SK-N-SH (cell line): ENCODE results near the gene GPRC5A. TPM values are rescaled to one million over a fixed set of nuclear protein-coding genes. Genes with fewer than 3 reads are reported as not detected.

Source experiments
- CTCF ChIA-PET: fragments of 300-600, 350-600 bp; formaldehyde crosslinking; extraction: SDS; loops from one replicate; lab custom pipeline; 2021; lab: Yijun Ruan, JAX
- POLR2A ChIA-PET: fragments of 350-600 bp; sonication (Branson Sonifier 250); formaldehyde crosslinking; extraction: SDS; loops from one replicate; lab custom pipeline; 2020; ENCODE audit warnings: antibody characterized with exemption, inconsistent platforms; lab: Yijun Ruan, JAX
- DNase-seq: peaks from one replicate; pipeline ENCODE4 v3.0.0; 2012
- H2AFZ ChIP-seq: fragments of 200-600 bp; sonication (generic); 2 replicates; pipeline ENCODE4 v1.8.1; 2016; ENCODE audit warnings: antibody characterized with exemption, mild to moderate bottlenecking, low read depth
- H3F3A ChIP-seq: fragments of 200-600 bp; sonication (generic); replicated peaks from 2 replicates; pipeline ENCODE3; 2016; ENCODE audit warnings: antibody characterized with exemption, mild to moderate bottlenecking; ENCODE audit not compliant: insufficient read depth
- H3K27ac ChIP-seq, 2 experiments: fragments of 200-500 bp in 1 of 2; fragments of 200-600 bp in 1 of 2; sonication (Bioruptor generic) in 1 of 2; sonication (generic), shearing (Covaris generic) in 1 of 2; 2 replicates each; pipeline versions ENCODE4 v1.5.1 to v1.6.1; 2014 to 2016; ENCODE audit warnings: low read depth in 2 of 2, inconsistent platforms in 1 of 2, low read length in 1 of 2, mild to moderate bottlenecking in 1 of 2, mixed read lengths in 1 of 2
- H3K27me3 ChIP-seq: fragments of 200-600 bp; sonication (generic), shearing (Covaris generic); 2 replicates; pipeline ENCODE4 v1.6.1; 2016; ENCODE audit warnings: mixed run types; ENCODE audit not compliant: insufficient read depth
- H3K36me3 ChIP-seq, 2 experiments: fragments of 200-500 bp in 1 of 2; fragments of 200-600 bp in 1 of 2; sonication (Bioruptor generic) in 1 of 2; sonication (generic) in 1 of 2; replicated peaks in 1 of 2; 2 replicates each; pipeline versions ENCODE3 to v1.5.1; 2014 to 2016; ENCODE audit warnings: low read length in 1 of 2, mild to moderate bottlenecking in 1 of 2; ENCODE audit not compliant: insufficient read depth in 2 of 2, control insufficient read depth in 1 of 2
- H3K4me1 ChIP-seq, 2 experiments: fragments of 200-500 bp in 1 of 2; fragments of 200-600 bp in 1 of 2; sonication (Bioruptor generic) in 1 of 2; sonication (generic), shearing (Covaris generic) in 1 of 2; 2 replicates each; pipeline versions ENCODE4 v1.5.1 to v1.6.1; 2014 to 2016; ENCODE audit warnings: low read depth in 1 of 2, low read length in 1 of 2, mixed run types in 1 of 2; ENCODE audit not compliant: insufficient read depth in 2 of 2, control insufficient read depth in 1 of 2
- H3K4me2 ChIP-seq: fragments of 200-600 bp; sonication (generic), shearing (Covaris generic); 2 replicates; pipeline ENCODE4 v1.6.1; 2017; ENCODE audit warnings: mixed run types
- H3K4me3 ChIP-seq, 2 experiments: fragments of 200-500 bp in 1 of 2; fragments of 200-600 bp in 1 of 2; sonication (Bioruptor generic) in 1 of 2; sonication (generic), shearing (Covaris generic) in 1 of 2; 2 replicates each; pipeline versions ENCODE4 v1.5.1 to v1.8.1; 2014 to 2016; ENCODE audit warnings: low read depth in 2 of 2, inconsistent platforms in 1 of 2, low read length in 1 of 2, mild to moderate bottlenecking in 1 of 2, mixed read lengths in 1 of 2, moderate library complexity in 1 of 2
- H3K79me2 ChIP-seq: fragments of 200-600 bp; sonication (generic); 2 replicates; pipeline ENCODE4 v1.8.1; 2017; ENCODE audit warnings: mild to moderate bottlenecking; ENCODE audit not compliant: insufficient read depth
- H3K9ac ChIP-seq: fragments of 200-600 bp; sonication (generic); 2 replicates; pipeline ENCODE4 v1.6.1; 2017; ENCODE audit warnings: mixed run types
- H3K9me2 ChIP-seq: fragments of 200-600 bp; sonication (generic); 2 replicates; pipeline ENCODE4 v1.6.1; 2017; ENCODE audit warnings: mixed run types
- H3K9me3 ChIP-seq: fragments of 200-600 bp; sonication (generic); 2 replicates; pipeline ENCODE4 v1.6.1; 2017; ENCODE audit warnings: mixed run types, mild to moderate bottlenecking, moderate library complexity
- H4K20me1 ChIP-seq: fragments of 200-600 bp; sonication (generic); 2 replicates; pipeline ENCODE4 v1.6.1; 2017; ENCODE audit warnings: mild to moderate bottlenecking, mixed run types; ENCODE audit not compliant: insufficient read depth
- CTCF ChIP-seq: fragments of 200-600 bp; sonication (generic); IDR thresholded peaks from 2 replicates; pipeline ENCODE4 v1.6.1; 2017; ENCODE audit warnings: antibody characterized with exemption, mild to moderate bottlenecking, moderate library complexity
- ELF1 ChIP-seq: IDR thresholded peaks from 2 replicates; pipeline ENCODE4 v1.4.0; 2012
- EP300 ChIP-seq, 2 experiments: IDR thresholded peaks; 2 replicates each; pipeline versions ENCODE4 v1.4.0 to v1.6.1; 2012; ENCODE audit warnings: borderline replicate concordance in 1 of 2, low read depth in 1 of 2, low read length in 1 of 2
- FOSL2 ChIP-seq: IDR thresholded peaks from 2 replicates; pipeline ENCODE4 v1.4.0; 2012; ENCODE audit warnings: low read depth, mild to moderate bottlenecking, moderate library complexity, borderline replicate concordance
- FOXJ3 ChIP-seq: sonication (generic); formaldehyde crosslinking; IDR thresholded peaks from 2 replicates; pipeline ENCODE4 v1.5.1; 2020; ENCODE audit warnings: mild to moderate bottlenecking, missing genetic modification reagents
- FOXM1 ChIP-seq: IDR thresholded peaks from 2 replicates; pipeline ENCODE4 v1.4.0; 2012; ENCODE audit warnings: low read depth, mild to moderate bottlenecking
- IRF3 ChIP-seq: fragments of 150-350 bp; IDR thresholded peaks from 2 replicates; pipeline ENCODE4 v1.6.1; 2016; ENCODE audit warnings: mild to moderate bottlenecking, low read depth, low read length
- NFIC ChIP-seq: IDR thresholded peaks from 2 replicates; pipeline ENCODE4 v1.4.0; 2012; ENCODE audit warnings: borderline replicate concordance
- NRF1 ChIP-seq: IDR thresholded peaks from 2 replicates; pipeline ENCODE4 v1.6.1; 2012; ENCODE audit warnings: low read depth, mild to moderate bottlenecking, low read length
- RAD21 ChIP-seq: IDR thresholded peaks from 2 replicates; pipeline ENCODE4 v1.6.1; 2012; ENCODE audit warnings: mild to moderate bottlenecking, low read length
- RCOR1 ChIP-seq: fragments of 150-350 bp; IDR thresholded peaks from 2 replicates; pipeline ENCODE4 v1.6.1; 2017; ENCODE audit warnings: antibody characterized with exemption, low read length
- REST ChIP-seq: IDR thresholded peaks from 2 replicates; pipeline ENCODE4 v1.6.1; 2012; ENCODE audit warnings: mild to moderate bottlenecking, low read depth, low read length, moderate library complexity
- RXRA ChIP-seq: IDR thresholded peaks from 2 replicates; pipeline ENCODE4 v1.4.0; 2012; ENCODE audit warnings: low read depth, mild to moderate bottlenecking, borderline replicate concordance
- SIN3A ChIP-seq: IDR thresholded peaks from 2 replicates; pipeline ENCODE4 v1.6.1; 2012; ENCODE audit warnings: low read depth, mild to moderate bottlenecking, low read length, moderate library complexity, borderline replicate concordance
- SMC3 ChIP-seq: IDR thresholded peaks from 2 replicates; pipeline ENCODE4 v1.6.1; 2012; ENCODE audit warnings: low read depth, low read length, improper control_type of control experiment
- TCF12 ChIP-seq: IDR thresholded peaks from 2 replicates; pipeline ENCODE4 v1.4.0; 2012
- USF1 ChIP-seq: IDR thresholded peaks from 2 replicates; pipeline ENCODE4 v1.4.0; 2012; ENCODE audit warnings: low read depth, borderline replicate concordance
- YY1 ChIP-seq: IDR thresholded peaks from 2 replicates; pipeline ENCODE4 v1.4.0; 2012; ENCODE audit warnings: low read depth, mild to moderate bottlenecking
- ZBTB33 ChIP-seq: IDR thresholded peaks from 2 replicates; pipeline ENCODE4 v1.4.0; 2012; ENCODE audit warnings: low read depth, borderline replicate concordance
- WGBS: methylation state at CpG from one replicate; pipeline ENCODE4 v1.1.6; 2017; ENCODE audit warnings: low lambda C conversion rate; 5-methylcytosine and 5-hydroxymethylcytosine counted together
- polyA plus RNA-seq, 3 experiments: library from polyadenylated mRNA; depleted of rRNA; stranded (reverse); fragments of >200 nt; gene quantifications; 2 replicates each; pipeline ENCODE4 v1.2.3, GENCODE V29; 2012

GPRC5A gene
- polyA plus RNA-seq, 1 of the 3 experiments (the other 2 are of a cell fraction) = 12.7 TPM

GRCh38 chr12:12898136-12898717 lies 6.9 kb downstream of the GPRC5A start:
- H3K9me2 ChIP-seq = no peaks in the 10 kb centered on the region
- H3K9ac ChIP-seq = no peak overlapping the region; the same call in 1 of the 2 replicates
- no peaks in the 10 kb centered on the region for H3K79me2 ChIP-seq

More at GRCh38 chr12:12898136-12898717, 6.9 kb downstream of the GPRC5A start:
- 90% methylated on average over 9 of the region's 9 CpGs for WGBS
- H3K4me2 ChIP-seq = no peak overlapping the region
- peaks cover 47% of the 10 kb centered on the region for H3F3A ChIP-seq
- H3K36me3 ChIP-seq = no peaks in the 10 kb centered on the region
- no peak for TF ChIP-seq RAD21
- TF ChIP-seq SMC3 = no peak
- no peak for TF ChIP-seq RXRA
- no peak for TF ChIP-seq NRF1
- no peak for TF ChIP-seq NFIC
- TF ChIP-seq CTCF = no peak
- TF ChIP-seq REST = no peak
- TF ChIP-seq FOXM1 = no peak
- no peak for TF ChIP-seq SIN3A
- TF ChIP-seq RCOR1 = no peak
- TF ChIP-seq EP300 (IDR thresholded peaks at IDR 0.05; ENCODE audit: borderline replicate concordance in 1 of 2, low read depth in 1 of 2, low read length in 1 of 2) = no peak
- TF ChIP-seq IRF3 = no peak
- no peak for TF ChIP-seq YY1
- TF ChIP-seq ZBTB33 = no peak
- no peak for TF ChIP-seq ELF1
- TF ChIP-seq USF1 = no peak
- no peak for TF ChIP-seq TCF12
- TF ChIP-seq FOXJ3 (CRISPR knock-in tag) = no peak
- TF ChIP-seq FOSL2 = no peak
- ChIA-PET POLR2A (no interaction called here), CTCF (interaction anchor here (1.5 kb wide), 1 partner anchor 85 kb away, joined by 3 read pairs; no protein-coding TSS in a partner anchor)
- H3K4me3 ChIP-seq = no peak overlapping the region
- no peak overlapping the region for H2AFZ ChIP-seq
- H3K9me3 ChIP-seq = no peaks in the 10 kb centered on the region
- H3K27me3 ChIP-seq = no peaks in the 10 kb centered on the region
- H4K20me1 ChIP-seq = no peaks in the 10 kb centered on the region
- peaks cover 0 to 34% of the 10 kb centered on the region in 2 experiments; a peak in 3 of 4 replicates for H3K4me1 ChIP-seq
- no peak for DNase-seq
- peak overlapping the region in 1 of 2 experiments; percentile 90; a peak in 1 of 4 replicates for H3K27ac ChIP-seq
